GM21528 (cell line): ENCODE measurements around the gene MYO1D.
"Not testable (repeated sequence)": the region's sequence is repeated elsewhere in the genome, so short reads cannot be mapped to it uniquely, and the experiment has no call there.

Experiments used
- ATAC-seq: cut with Tn5 transposase; IDR thresholded peaks from one replicate; pipeline ENCODE4 v1.9.1; 2021; ENCODE audit warnings: mild to moderate bottlenecking, moderate library complexity; ENCODE audit not compliant: unreplicated experiment, low FRiP score

The MYO1D gene

GRCh38 chr17:32821987-32822934 lies 54.7 kb downstream of the MYO1D start:
- not testable (repeated sequence) for ATAC-seq

- no peak for ATAC-seq
Observed at GRCh38 chr17:32820440-32820839, 56.5 kb downstream of the MYO1D start.

GRCh38 chr17:32819787-32820186 lies 57.1 kb downstream of the MYO1D start:
- ATAC-seq, result no peak

GRCh38 chr17:32819035-32819434 lies 57.9 kb downstream of the MYO1D start:
- no peak for ATAC-seq

GRCh38 chr17:32815460-32815859 lies 61.5 kb downstream of the MYO1D start:
- ATAC-seq, result no peak

GRCh38 chr17:32814836-32815235 lies 62.1 kb downstream of the MYO1D start:
- ATAC-seq, result no peak

- no peak for ATAC-seq
Observed at GRCh38 chr17:32813021-32813420, 63.9 kb downstream of the MYO1D start.

- ATAC-seq, result no peak
Observed at GRCh38 chr17:32810690-32811089, 66.2 kb downstream of the MYO1D start.

- ATAC-seq, result no peak
Observed at GRCh38 chr17:32807577-32807976, 69.3 kb downstream of the MYO1D start.

- no peak for ATAC-seq
Observed at GRCh38 chr17:32806646-32807045, 70.3 kb downstream of the MYO1D start.

GRCh38 chr17:32805029-32805976 lies 71.6 kb downstream of the MYO1D start:
- no peak for ATAC-seq

GRCh38 chr17:32803544-32803943 lies 73.4 kb downstream of the MYO1D start:
- ATAC-seq, result no peak

GRCh38 chr17:32802306-32802705 lies 74.6 kb downstream of the MYO1D start:
- ATAC-seq, result no peak

GRCh38 chr17:32801641-32802040 lies 75.3 kb downstream of the MYO1D start:
- no peak for ATAC-seq

- no peak for ATAC-seq
Observed at GRCh38 chr17:32801193-32801592, 75.7 kb downstream of the MYO1D start.

- no peak for ATAC-seq
Observed at GRCh38 chr17:32798938-32799337, 78.0 kb downstream of the MYO1D start.

- ATAC-seq, result no peak
Observed at GRCh38 chr17:32795339-32795979, 81.5 kb downstream of the MYO1D start.

- no peak for ATAC-seq
Observed at GRCh38 chr17:32794533-32795246, 82.2 kb downstream of the MYO1D start.

- ATAC-seq, result no peak
Observed at GRCh38 chr17:32793841-32794240, 83.1 kb downstream of the MYO1D start.

- no peak for ATAC-seq
Observed at GRCh38 chr17:32792207-32792606, 84.7 kb downstream of the MYO1D start.
